Mucosa of stomach (tissue), 1 donor: ENCODE measurements around the gene PRC1.

Experiments
- H3K27me3 ChIP-seq: one replicate; pipeline ENCODE4 v1.7.0; 2013; ENCODE audit warnings: mild to moderate bottlenecking, low read length; ENCODE audit not compliant: control insufficient read depth, insufficient read depth
- H3K36me3 ChIP-seq: one replicate; pipeline ENCODE4 v1.7.0; 2013; ENCODE audit warnings: low read length; ENCODE audit not compliant: control insufficient read depth, insufficient read depth
- H3K4me1 ChIP-seq: one replicate; pipeline ENCODE4 v1.7.0; 2013; ENCODE audit warnings: mild to moderate bottlenecking, low read length; ENCODE audit not compliant: control insufficient read depth, insufficient read depth
- H3K4me3 ChIP-seq: one replicate; pipeline ENCODE4 v1.7.0; 2013; ENCODE audit warnings: low read length
- H3K9ac ChIP-seq: one replicate; pipeline ENCODE4 v1.7.0; 2013; ENCODE audit warnings: mild to moderate bottlenecking, low read length, moderate library complexity
- H3K9me3 ChIP-seq: one replicate; pipeline ENCODE4 v1.7.0; 2013; ENCODE audit warnings: mild to moderate bottlenecking, low read length, moderate library complexity; ENCODE audit not compliant: control insufficient read depth
- donor health status: Pancreatic carcinoma.

Gene PRC1

GRCh38 chr15:90994417-90995311 lies at the start of gene PRC1:
PRC1 (minus strand) TSS chr15:90994535; CDS start chr15:90994417, 118 bp downstream.
- Histone ChIP-seq H3K9ac (peak within 1 kb of the TSS; percentile 88), H3K4me3 (peak within 1 kb of the TSS; percentile 80), H3K27me3 (no peaks in the 10 kb centered on the region), H3K9me3 (no peaks in the 10 kb centered on the region), H3K36me3 (no peaks in the 10 kb centered on the region), H3K4me1 (peaks cover 4% of the 10 kb centered on the region)

- Histone ChIP-seq H3K27me3 (no peaks in the 10 kb centered on the region), H3K4me1 (no peaks in the 10 kb centered on the region), H3K36me3 (no peaks in the 10 kb centered on the region), H3K9me3 (no peaks in the 10 kb centered on the region), H3K4me3 (no peak overlapping the region), H3K9ac (no peak overlapping the region)
Measured at GRCh38 chr15:91043202-91043874, 49.0 kb upstream of the PRC1 start.

- Histone ChIP-seq H3K36me3 (no peaks in the 10 kb centered on the region), H3K9ac (no peak overlapping the region), H3K4me3 (no peak overlapping the region), H3K4me1 (no peaks in the 10 kb centered on the region), H3K9me3 (no peaks in the 10 kb centered on the region), H3K27me3 (peaks cover 3% of the 10 kb centered on the region)
Measured at GRCh38 chr15:91040856-91041255, 46.5 kb upstream of the PRC1 start.

- H3K4me3 ChIP-seq: no peak overlapping the region
- H3K27me3 ChIP-seq: peaks cover 3% of the 10 kb centered on the region
- no peaks in the 10 kb centered on the region for H3K4me1 ChIP-seq
- H3K9ac ChIP-seq: no peak overlapping the region
- no peaks in the 10 kb centered on the region for H3K9me3 ChIP-seq
- H3K36me3 ChIP-seq: no peaks in the 10 kb centered on the region
Measured at GRCh38 chr15:91039996-91040395, 45.7 kb upstream of the PRC1 start.

GRCh38 chr15:91032919-91033803 lies 38.8 kb upstream of the PRC1 start:
- H3K4me1 ChIP-seq: no peaks in the 10 kb centered on the region
- H3K27me3 ChIP-seq: peaks cover 3% of the 10 kb centered on the region
- H3K4me3 ChIP-seq: no peak overlapping the region
- H3K9ac ChIP-seq: no peak overlapping the region
- no peaks in the 10 kb centered on the region for H3K9me3 ChIP-seq
- no peaks in the 10 kb centered on the region for H3K36me3 ChIP-seq

- Histone ChIP-seq H3K4me3 (no peak overlapping the region), H3K9ac (no peak overlapping the region), H3K36me3 (no peaks in the 10 kb centered on the region), H3K27me3 (no peaks in the 10 kb centered on the region), H3K4me1 (no peaks in the 10 kb centered on the region), H3K9me3 (no peaks in the 10 kb centered on the region)
Measured at GRCh38 chr15:91031796-91032195, 37.5 kb upstream of the PRC1 start.

- H3K27me3 ChIP-seq: no peaks in the 10 kb centered on the region
- H3K4me1 ChIP-seq: no peaks in the 10 kb centered on the region
- H3K4me3 ChIP-seq: no peak overlapping the region
- no peak overlapping the region for H3K9ac ChIP-seq
- no peaks in the 10 kb centered on the region for H3K9me3 ChIP-seq
- no peaks in the 10 kb centered on the region for H3K36me3 ChIP-seq
Measured at GRCh38 chr15:91027677-91028076, 33.3 kb upstream of the PRC1 start.

GRCh38 chr15:91023720-91024119 lies 29.4 kb upstream of the PRC1 start:
- H3K4me1 ChIP-seq: peaks cover 6% of the 10 kb centered on the region
- no peak overlapping the region for H3K9ac ChIP-seq
- no peak overlapping the region for H3K4me3 ChIP-seq
- H3K36me3 ChIP-seq: no peaks in the 10 kb centered on the region
- H3K27me3 ChIP-seq: no peaks in the 10 kb centered on the region
- no peaks in the 10 kb centered on the region for H3K9me3 ChIP-seq

- H3K4me1 ChIP-seq: peaks cover 6% of the 10 kb centered on the region
- H3K36me3 ChIP-seq: no peaks in the 10 kb centered on the region
- H3K27me3 ChIP-seq: no peaks in the 10 kb centered on the region
- peak overlapping the region; percentile 86 for H3K9ac ChIP-seq
- no peaks in the 10 kb centered on the region for H3K9me3 ChIP-seq
- peak overlapping the region; percentile 91 for H3K4me3 ChIP-seq
Measured at GRCh38 chr15:91022832-91023129, 28.4 kb upstream of the PRC1 start.

- Histone ChIP-seq H3K4me3 (peak within 1 kb of the TSS; percentile 91), H3K9ac (peak within 1 kb of the TSS; percentile 86), H3K27me3 (no peaks in the 10 kb centered on the region), H3K4me1 (peaks cover 6% of the 10 kb centered on the region), H3K9me3 (no peaks in the 10 kb centered on the region), H3K36me3 (no peaks in the 10 kb centered on the region)
Measured at GRCh38 chr15:91022075-91022831, 27.9 kb upstream of the PRC1 start, which contains the start of gene VPS33B. VPS33B (minus strand) TSS chr15:91022594; CDS start chr15:91022249, 345 bp downstream.

- Histone ChIP-seq H3K36me3 (no peaks in the 10 kb centered on the region), H3K4me1 (peaks cover 6% of the 10 kb centered on the region), H3K9ac (peak overlapping the region; percentile 86), H3K27me3 (no peaks in the 10 kb centered on the region), H3K9me3 (no peaks in the 10 kb centered on the region), H3K4me3 (peak overlapping the region; percentile 91)
Measured at GRCh38 chr15:91021516-91022074, 27.3 kb upstream of the PRC1 start.
